HG03565 (cell line): ENCODE measurements around the gene ALPK3.
"Not testable (repeated sequence)": the region's sequence is repeated elsewhere in the genome, so short reads cannot be mapped to it uniquely, and the experiment has no call there.

Experiments
- ATAC-seq: cut with Tn5 transposase; IDR thresholded peaks from one replicate; pipeline ENCODE4 v1.9.1; 2021; ENCODE audit warnings: mild to moderate bottlenecking, moderate library complexity; ENCODE audit not compliant: unreplicated experiment

The ALPK3 gene

DNA sequence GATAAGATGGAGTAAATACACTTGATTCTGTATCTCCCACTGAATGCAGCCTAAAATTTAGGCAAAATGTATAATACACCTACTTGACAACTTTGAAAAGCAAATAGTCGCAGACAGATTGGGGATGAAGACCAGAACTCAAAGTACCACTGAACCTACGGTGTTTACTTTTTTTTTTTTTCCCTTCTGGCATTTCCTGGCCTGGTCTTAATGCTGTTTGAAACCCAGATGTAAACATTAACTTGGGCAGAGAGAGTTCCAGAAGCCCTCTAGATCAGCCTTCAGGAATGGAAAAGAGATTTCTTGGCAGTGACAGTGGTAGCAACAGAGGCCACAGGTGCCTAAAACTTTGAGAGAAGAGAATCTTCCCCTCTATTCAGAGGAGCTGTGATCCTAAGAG is 27.8 kb downstream of the ALPK3 start:
- ATAC-seq = no peak

DNA sequence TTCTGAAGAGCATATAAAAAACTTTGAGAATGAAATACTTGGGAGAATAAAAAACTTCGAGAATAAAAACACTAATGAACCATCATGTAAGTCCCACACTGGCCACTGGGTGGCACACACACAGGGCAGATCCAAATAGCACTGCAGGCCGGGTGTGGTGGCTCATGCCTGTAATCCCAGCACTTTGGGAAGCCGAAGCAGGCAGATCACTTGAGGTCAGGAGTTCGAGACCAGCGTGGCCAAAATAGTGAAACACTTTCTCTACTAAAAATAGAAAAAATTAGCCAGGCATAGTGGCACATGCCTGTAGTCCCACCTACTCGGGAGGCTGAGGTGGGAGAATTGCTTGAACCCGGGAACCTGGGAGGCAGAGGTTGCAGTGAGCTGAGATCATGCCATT is 28.5 kb downstream of the ALPK3 start:
- not testable (repeated sequence) for ATAC-seq

DNA sequence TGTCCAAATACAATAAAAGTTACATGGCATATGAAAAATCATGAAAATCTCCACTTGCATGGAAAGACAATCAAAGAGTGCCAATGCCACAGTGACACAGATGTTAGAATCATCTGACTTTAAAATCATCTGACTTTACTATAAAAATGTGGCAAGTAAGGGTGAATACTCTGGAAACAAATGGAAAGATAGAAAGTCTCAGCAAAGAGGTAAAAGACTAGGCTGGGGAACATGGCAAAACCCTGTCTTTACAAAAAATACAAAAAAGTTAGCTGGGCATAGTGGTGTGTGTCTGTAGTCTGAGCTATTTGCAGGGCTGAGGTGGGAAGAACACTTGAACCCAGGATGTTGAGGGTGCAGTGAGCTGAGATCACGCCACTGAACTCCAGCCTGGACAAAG is 29.1 kb downstream of the ALPK3 start:
- ATAC-seq = no peak

DNA sequence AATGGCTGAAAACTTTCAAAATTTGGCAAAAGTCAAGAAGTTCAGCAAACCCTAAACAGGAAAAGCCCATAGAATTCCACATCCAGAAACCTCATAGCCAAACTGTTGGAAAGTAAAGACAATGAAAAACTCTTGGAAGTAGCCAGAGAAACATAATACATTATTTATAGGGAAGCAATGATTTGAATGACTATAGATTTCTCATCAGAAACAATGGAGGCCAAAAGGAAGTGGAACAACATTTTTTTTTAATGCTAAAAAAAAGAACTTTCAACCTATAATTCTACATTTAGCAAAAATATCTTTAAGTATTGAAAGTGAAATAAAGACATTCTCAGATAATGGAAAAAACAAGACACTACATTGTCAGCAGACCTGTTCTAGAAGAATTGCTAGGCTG is 30.2 kb downstream of the ALPK3 start:
- ATAC-seq = no peak

DNA sequence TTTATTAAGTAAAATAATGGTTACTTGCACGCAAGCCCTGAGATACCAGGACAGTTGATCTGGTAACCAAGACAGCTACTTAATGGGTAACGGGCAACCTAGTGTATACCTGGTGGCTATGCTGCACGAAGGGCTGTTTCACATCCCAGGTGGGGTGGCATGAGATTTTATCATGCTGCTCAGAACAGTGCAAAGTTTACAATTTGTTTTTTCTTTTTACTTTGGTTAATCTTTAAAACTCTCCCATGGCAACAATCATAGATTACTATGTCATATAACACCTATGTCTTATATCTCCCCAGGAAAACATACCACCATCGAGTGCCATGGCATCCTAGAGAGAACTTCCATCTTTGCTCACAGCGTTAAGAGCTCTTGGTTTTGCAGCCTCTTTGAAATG is 35.1 kb downstream of the ALPK3 start:
- no peak for ATAC-seq

DNA sequence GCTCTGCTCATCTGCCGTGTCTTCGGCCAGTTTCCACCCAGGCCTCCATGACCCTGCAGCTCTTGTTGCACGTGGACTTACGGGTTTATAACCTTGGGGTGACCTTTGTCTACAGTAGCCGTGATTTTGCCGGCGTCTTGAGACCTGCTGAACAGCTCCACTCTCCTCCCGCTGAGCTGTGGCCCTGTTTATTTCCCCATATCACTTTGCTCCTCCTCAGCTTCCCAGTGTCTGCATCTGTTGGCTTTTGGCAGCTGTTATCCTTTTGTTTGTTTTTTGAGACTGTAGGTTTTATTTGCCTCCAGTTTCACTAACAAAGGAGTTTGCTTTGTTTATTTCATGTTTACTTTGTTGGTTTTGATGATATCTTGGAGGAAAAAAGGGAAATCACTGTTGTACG is 38.0 kb downstream of the ALPK3 start:
- no peak for ATAC-seq

- ATAC-seq = no peak
Measured at GRCh38 chr15:84855765-84856164, 38.6 kb downstream of the ALPK3 start.

- ATAC-seq = no peak
Measured at GRCh38 chr15:84856731-84857417, 39.7 kb downstream of the ALPK3 start.

- ATAC-seq = no peak
Measured at GRCh38 chr15:84857418-84858004, 40.4 kb downstream of the ALPK3 start.

DNA sequence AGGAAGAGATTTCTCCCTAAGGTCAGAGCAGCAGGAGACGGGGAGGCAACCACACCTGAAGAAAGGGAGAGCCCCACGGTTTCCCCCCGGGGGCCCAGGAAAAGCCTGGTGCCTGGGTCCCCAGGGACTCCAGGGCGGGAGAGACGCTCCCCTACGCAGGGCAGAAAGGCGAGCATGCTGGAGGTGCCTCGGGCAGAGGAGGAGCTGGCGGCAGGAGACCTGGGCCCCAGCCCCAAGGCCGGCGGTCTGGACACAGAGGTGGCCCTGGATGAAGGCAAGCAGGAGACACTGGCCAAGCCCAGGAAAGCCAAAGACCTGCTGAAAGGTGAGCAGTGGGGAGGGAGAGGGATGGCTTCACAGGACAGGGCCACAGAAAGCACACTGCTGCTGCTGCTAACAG is 41.1 kb downstream of the ALPK3 start:
- no peak for ATAC-seq

DNA sequence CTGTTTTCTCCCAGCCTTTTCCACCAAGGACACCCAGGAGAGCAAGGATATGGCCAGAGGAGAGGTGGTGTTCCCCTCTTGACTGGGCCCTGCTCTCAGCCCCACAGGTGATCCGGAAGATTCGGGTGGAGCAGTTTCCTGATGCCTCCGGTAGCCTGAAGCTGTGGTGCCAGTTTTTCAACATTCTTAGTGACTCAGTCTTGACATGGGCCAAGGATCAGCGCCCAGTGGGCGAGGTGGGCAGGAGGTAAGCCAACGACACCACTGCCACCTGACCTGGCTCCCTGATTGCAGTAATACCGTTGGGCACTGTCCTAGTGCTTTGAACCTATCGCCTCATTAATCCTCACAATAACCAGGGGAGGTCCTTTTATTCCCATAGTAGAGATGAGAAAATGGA is 42.0 kb downstream of the ALPK3 start:
- ATAC-seq = no peak

- no peak for ATAC-seq
Measured at GRCh38 chr15:84859651-84860050, 42.5 kb downstream of the ALPK3 start.

DNA sequence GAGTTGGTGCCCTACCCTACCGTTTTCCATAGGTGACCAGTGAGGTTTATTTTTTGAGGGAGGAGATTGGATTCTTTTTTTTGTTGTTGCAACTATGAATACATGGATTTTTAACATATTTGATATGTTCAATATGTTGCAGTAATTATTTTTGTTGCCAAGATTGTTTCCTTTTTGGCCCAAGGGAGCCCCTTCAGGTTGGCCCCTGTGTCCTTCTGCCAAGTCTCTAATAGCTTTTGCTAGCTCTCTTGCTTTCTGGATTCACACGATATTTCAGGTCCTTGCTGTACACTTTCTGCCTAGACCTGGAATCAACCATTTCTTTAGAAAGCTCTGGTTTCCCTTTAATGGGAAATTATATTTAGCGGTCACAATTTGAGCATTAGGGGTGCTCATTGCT is 44.6 kb downstream of the ALPK3 start:
- no peak for ATAC-seq

DNA sequence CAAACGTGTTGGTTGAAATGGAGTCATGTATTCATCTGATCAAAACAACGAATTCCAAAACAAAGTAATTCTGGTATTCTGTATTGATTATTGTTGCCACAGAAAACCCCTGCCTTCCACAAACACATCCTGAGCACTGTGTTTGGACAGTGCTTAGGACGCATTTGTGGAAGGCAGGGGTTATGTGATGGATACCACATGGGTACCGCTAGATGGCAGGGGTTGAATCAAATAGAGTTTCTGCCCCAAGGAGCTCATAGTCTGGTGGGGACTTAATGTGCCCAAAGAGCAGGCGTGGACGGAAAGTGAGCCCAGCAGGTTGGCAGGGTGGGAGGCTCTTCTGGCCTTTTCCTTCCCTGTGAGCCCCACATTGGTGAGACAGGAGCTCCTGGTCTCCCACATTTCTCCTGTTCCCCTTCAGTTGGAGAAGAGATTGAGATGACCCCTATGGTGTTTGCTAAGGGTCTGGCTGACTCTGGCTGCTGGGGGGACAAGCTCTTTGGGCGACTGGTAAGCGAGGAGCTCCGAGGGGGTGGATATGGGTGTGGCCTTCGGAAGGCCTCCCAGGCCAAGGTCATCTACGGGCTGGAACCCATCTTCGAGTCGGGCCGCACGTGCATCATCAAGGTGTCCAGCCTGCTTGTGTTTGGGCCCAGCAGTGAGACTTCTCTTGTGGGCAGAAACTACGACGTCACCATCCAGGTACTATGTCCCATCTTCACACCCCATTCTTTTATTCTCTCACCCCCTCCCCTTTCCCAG is 45.2 kb downstream of the ALPK3 start:
- no peak for ATAC-seq

DNA sequence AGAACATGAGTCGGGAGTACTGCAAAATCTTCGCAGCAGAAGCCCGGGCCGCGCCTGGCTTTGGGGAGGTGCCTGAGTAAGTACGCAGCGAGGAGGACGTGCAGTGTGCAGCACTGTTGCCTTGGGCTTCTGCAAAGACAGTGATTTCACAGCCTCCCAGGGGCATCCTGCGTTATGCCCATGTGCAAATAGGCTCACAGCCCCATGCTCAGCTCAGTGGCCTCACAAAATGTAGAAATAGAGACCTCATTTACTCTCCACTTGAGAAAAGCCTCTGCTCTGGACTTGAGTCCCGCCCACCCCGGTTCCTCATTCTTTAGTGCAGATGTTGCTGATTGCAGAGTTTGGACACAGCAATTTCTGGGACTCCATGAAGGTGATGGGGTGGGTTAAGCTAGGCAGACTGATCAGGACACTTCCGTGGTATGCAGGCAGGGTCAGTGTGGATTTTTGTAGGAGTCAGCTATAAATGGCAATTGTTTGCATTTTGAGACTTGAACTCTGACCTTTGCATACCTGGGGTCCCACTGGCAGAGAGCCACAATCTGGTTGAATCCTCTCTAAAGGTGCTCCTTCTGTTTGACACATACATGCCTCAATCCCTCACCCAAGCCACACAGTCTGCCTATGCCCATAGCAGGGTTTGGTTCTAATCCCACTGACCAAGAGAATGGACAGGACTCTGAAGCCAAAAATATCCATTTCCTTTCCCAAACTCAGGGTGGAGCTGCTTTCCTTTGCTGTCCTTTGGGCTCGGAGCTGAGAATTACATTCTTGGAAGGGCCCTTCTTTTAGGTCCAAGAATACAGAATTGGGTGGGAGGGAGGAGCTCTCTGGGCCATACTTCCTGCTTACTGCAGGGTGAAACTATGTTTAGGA is 46.6 kb downstream of the ALPK3 start:
- no peak for ATAC-seq

DNA sequence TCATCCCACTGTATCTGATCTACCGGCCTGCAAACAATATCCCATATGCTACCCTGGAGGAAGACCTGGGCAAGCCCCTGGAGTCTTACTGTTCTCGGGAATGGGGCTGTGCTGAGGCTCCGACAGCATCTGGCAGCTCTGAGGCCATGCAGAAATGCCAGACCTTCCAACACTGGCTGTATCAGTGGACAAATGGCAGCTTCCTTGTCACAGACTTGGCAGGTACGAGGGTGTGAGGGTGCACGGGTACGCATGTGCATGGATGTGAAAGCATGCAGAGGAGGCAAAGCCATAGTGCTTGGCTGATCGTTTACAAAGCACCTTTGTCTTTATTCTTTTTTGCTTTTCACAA is 47.3 kb downstream of the ALPK3 start:
- no peak for ATAC-seq

DNA sequence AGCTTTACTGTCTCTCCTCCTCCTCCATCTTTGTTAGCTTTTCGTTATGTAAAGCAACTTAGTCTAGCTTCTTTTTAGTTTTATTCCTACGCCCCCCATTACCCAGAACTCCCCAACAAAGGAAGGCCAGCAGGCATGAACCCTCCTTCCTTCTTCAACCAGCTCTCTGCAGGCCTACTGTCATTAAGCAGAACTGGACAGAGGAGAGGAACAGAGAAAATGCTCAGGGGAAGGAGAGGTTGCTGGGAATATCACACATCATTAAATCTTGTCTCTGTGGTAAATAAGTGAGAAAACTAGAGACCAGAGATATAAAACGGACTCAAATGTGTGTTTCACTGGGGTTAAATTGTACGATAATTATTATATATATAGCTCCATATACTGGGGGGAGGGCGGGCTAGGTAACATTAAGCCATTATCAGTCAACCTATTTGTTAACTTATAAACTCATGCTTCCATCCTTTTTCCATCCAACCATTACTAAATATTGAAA is 48.0 kb downstream of the ALPK3 start:
- ATAC-seq = no peak

GRCh38 chr15:84868037-84868880 is 51.1 kb downstream of the ALPK3 start:
- ATAC-seq = no peak

DNA sequence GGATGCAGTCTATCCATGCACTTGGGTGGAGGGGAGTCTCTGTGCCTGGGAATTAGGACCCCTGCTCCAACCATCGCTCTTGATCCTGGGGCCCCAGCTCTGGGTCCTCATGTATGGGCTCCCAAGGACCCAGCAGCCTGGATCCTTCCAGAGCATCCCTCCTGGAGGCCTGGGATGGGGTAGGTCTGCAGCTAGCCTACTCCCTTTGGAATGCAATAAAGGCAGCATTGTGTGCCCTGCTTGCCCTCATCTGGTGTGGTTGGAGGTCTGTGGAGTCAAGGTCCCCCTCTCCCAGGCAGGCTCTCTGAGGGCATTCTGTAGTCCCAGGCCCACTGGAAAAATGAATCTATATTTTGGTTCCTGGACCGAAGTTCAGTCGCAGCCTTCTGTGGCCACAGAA is 52.4 kb downstream of the ALPK3 start:
- no peak for ATAC-seq

DNA sequence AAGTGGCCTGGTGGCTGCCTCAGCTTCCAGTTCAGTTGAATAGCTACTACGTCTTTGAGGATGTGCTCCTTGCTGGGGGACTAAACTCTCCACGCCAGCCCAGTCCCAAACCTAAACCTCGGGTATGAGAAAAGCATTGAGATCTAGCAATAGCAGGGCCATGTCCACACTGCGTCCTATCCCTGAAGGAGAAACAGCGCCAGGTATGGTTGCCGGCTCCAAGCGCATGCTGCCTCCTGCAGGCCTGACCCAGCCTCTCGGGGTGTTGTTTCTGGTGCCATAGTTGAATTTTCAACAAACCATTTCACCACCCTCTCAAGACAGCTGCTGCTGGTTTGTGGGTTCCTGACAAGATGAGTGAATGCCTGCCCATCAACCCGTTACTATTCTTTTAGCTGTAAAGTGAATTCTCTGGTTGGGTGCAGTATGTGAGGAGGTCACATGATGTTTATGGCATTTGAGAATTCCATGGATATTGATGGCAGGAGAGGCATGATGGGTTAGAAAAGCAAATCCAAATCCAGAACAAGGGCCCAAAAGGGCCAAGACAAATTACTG is 54.4 kb downstream of the ALPK3 start:
- ATAC-seq = no peak
